Measurements from ENCODE around the gene CAMK2G.
"Not testable (repeated sequence)": the region's sequence is repeated elsewhere in the genome, so short reads cannot be mapped to it uniquely, and the experiment has no call there.

The CAMK2G gene

GRCh38 chr10:73809061-73809818 is 65.1 kb downstream of the CAMK2G start:
- no peak for DNase-seq

DNA sequence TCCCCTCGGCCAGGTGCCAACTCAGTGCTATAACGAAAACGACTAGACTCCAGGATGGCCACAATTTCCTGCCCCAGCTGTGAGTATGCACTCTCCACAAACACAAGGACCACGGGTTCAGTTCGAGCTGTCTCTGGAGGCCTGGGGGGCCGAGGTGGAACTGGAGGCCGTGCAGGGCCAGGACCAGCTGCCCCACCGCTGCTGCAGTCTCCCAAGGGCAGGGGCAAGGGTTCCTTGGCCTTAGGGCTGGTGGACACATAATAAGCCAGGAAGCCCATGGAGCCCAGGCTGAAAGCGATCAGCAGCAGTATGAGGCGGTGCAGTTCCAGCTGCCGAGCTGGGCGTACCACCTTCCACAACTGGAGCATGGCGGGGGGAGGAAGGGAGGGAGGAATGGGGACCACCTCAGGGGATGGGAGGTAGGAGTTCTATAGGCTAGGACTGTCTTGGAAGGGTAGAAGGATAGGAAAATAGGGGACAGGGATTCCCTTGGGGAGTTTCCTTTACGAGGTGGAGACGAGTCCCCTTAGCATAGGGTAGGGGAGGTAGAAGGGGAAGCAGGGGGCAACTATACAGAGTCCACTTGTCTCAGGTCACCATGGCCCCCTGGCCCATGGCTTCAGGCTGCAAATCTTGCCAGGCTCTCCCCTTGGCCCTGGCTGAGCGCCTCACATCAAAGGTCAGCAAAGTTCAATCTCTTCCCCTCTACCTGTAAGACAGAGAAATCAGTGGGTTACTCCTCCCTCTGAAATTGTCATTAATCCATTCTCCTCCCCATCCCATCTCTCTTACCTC is 66.1 kb downstream of the CAMK2G start:
- no peak for DNase-seq

- DNase-seq: no peak
Observed at GRCh38 chr10:73807471-73807870, 66.9 kb downstream of the CAMK2G start.

DNA sequence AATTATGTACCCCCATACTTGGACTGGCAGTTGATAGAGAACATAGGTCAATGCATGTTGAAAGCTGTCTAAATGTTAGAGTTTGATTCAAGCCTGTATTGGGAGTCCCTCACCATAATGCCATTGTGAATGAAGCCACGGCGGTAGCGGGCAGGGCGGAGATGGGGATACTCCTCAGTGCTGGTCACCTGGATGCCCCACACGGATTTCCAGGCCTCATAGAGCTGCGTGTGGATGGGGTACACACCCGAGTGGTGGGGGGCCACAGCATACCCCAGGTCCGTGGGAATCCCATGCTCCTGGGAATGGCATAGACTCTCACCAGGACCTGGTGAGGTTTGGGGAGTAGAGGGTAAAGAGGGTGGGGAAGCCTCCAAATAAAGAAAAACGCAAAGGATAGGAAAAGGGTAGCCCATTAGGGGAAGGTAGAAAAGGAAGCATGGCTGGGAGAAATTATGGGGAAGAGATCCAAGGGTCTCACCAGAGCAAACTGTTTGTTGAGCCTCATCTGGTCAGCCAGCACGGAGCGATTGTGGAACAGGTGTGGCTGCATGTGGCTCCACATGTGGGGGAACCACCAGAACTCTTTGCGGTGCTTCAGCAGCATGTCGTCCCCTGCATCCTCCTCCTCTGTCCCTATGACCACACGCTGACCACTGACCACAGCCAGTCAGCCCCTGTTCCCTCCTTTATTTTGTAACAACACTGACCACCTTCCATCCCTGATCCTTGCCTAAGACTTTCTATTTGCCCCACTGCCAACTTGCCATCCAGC is 68.0 kb downstream of the CAMK2G start:
- DNase-seq: no peak

DNA sequence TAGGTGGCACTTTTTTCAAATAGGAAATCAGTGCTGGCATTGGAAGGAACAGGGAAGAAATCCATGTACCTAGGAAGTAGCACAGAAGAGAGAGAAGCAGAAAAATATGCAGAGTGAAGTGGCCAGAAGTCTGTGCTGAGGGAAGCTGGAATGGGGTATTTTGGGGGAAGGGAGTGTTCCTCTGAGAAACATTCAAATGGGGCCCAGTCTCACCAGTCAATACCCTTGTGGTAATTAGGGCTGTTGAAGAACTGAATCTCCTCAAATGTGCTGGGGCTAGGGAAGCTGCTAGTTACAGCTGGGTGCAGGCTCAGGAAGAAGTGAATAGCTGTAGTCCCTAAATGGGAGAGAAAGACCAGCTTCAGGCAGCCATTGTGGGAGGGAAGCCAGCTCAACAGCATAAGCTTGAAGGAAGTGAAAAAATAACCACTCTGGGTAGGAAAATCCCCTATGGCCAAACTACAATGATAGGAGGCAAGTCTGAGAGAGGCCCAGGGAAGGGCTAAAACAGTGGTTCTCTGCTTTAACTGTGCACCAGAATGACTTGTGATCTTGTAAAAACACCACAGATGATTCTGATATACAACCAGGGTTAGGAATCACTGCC is 70.6 kb downstream of the CAMK2G start:
- no peak for DNase-seq

DNA sequence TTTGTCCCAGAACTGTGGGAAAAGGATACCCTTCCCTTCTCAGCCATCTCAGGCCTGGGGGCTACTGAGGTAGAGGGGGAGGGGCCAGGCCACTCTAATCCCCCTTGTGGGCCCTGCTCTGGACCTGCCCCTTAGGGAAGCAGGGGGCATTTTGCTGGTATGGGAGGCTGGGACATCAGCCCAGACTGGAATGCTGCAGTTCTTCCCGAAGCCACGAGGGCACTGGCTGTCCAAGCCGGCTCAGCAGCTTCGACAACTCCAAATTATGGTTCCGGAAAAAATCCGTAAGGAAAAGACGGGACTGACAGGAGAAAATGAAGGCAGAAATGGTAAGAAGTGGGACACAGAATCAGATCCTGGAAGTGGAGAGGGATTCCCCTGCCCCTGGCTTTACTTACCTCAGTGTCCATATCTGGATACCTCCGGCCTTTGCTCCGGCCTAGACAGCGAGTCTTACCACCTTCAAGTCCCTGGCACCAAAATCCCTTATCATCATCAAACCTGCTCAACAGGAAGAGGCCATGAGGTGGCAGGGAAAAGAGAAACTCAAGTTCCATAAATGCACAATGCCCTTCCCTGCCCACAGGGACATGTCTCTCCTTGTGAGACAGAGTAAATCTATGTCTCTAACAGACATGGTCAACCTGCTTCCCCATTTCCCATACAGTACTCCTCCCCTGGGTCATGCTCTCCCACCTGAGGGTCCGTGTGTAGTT is 71.9 kb downstream of the CAMK2G start:
- no peak for DNase-seq

GRCh38 chr10:73801253-73801590 is 73.1 kb downstream of the CAMK2G start:
- DNase-seq: no peak

GRCh38 chr10:73800560-73801252 is 73.6 kb downstream of the CAMK2G start:
- DNase-seq: no peak

DNA sequence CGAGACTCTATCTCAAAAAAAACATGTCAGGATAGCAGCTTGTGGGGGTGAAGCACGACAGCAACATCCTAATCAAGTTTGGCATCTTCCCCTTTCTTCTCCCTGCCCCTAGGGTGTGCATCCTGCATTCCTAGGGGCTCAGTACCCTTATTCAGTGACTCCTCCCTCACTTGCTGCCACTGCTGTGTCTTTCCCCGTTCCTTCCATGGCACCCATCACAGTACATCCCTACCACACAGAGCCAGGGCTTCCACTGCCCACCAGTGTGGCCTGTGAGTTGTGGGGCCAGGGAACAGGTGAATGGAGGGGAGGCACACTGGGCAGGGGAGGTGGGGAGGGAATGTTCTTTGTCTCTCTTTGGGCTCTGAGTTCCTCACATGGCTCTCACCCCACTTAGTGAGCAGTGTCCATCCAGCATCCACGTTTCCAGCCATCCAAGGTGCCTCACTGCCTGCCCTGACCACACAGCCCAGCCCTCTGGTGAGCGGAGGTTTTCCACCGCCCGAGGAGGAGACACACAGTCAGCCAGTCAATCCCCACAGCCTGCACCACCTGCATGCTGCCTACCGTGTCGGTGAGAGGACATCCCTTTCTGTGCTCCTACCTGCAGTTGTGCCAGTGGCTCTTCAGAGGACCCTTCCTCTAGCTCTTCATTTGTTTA is 74.3 kb downstream of the CAMK2G start:
- no peak for DNase-seq

GRCh38 chr10:73798927-73799560 is 75.3 kb downstream of the CAMK2G start:
- no peak for DNase-seq

GRCh38 chr10:73798087-73798486 is 76.3 kb downstream of the CAMK2G start:
- no peak for DNase-seq

- DNase-seq: no peak
Observed at GRCh38 chr10:73797324-73798025, 76.9 kb downstream of the CAMK2G start.

GRCh38 chr10:73796766-73797165 is 77.6 kb downstream of the CAMK2G start:
- no peak for DNase-seq

GRCh38 chr10:73796035-73796434 is 78.3 kb downstream of the CAMK2G start:
- not testable (repeated sequence) for DNase-seq

DNA sequence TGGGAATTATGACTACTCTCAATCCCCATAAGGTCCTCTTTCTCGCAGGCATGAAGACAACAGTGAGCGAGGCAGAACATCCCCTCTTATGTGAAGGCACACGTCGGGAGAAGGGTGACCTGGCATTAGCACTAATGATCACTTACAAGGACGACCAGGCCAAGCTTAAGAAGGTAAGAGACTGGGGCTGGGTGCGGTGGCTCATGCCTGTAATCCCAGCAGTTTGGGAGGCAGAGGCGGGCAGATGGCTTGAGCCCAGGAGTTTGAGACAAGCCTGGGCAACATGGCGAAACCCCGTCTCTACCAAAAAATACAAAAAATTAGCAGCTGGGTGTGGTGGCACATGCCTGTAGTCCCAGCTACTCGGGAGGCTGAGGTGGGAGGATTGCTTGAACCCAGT is 78.9 kb downstream of the CAMK2G start:
- DNase-seq: not testable (repeated sequence)

DNA sequence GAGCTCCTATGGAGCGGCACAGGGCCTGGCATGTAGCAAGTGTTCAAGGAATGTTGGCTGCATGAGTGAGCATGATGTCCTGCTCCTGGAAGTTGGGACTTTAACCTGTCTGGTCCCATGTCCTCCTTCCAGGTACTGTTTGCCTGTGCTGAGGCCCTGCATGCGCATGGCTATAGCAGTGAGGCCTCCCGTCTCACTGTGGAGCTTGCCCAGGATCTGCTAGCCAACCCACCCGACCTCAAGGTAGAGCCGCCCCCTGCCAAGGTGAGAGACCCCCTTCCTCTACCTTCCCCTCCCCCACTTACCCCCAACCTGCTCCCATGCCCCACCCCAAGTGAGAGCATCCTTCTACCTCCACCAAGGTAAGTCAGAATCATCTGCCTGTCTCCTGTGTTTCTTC is 80.9 kb downstream of the CAMK2G start:
- DNase-seq: no peak

- DNase-seq: no peak
Observed at GRCh38 chr10:73791871-73792400, 82.4 kb downstream of the CAMK2G start.

DNA sequence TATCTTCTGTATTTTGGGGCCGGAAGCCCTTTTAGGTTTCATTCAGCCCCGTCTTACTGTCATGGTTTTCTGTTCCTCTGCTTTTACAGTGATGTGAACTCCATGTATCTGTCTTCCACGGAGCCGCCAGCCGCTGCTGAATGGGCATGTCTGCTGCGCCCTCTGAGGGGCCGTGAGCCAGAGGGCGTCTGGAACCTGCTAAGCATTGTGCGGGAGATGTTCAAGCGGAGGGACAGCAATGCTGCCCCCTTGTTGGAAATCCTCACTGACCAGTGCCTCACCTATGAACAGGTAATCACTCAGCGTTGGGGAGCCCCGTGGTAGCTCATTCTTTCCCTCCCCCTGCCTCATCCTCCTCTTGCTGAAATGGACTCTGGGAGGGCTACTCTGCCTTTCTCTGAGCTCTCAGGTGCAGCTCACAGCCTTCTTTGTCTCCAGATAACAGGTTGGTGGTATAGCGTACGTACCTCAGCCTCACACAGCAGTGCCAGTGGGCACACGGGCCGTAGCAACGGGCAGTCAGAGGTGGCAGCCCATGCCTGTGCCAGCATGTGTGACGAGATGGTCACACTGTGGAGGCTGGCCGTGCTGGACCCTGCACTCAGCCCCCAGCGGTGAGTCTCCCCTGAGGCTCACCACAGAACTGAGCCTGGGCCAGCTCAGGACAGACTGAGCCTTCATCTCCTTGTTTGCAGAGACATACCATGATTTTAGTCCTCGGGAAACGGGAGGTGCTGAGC is 83.3 kb downstream of the CAMK2G start:
- no peak for DNase-seq

DNA sequence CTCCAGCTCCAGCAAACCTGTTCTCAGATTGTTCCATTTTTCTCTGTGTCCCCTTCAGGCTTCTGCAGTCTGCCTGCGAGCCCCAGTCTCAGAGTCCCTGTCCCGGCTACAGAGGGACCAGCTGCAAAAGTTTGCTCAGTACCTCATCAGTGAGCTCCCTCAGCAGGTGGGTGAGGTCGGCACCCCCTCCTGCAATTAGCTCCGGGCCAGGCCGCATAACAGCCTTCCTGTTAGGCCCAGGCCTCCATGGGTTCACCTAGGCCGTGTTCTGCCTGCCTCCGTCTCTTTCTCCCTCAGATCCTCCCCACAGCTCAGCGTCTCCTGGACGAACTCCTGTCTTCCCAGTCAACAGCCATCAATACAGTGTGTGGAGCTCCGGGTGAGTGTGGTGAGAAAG is 84.7 kb downstream of the CAMK2G start:
- DNase-seq: no peak
